Activated naive CD4-positive, alpha-beta T cell treated with anti-CD3 and anti-CD28 coated beads, Interleukin-2, amount 50 U/mL, for 72 hours (primary cell): ENCODE results near the gene PAFAH1B1. TPM values are rescaled to one million over a fixed set of nuclear protein-coding genes. Genes with fewer than 3 reads are reported as not detected.

Experiments used
- ATAC-seq, 2 donors: fragments of 150-1000 bp; cut with Tn5 transposase; 2 replicates each; pipeline ENCODE4 v1.10.0; 2021; ENCODE audit warnings: mild to moderate bottlenecking in 2 of 2, moderate library complexity in 2 of 2
- DNase-seq, 2 donors: peaks; one replicate each; pipeline ENCODE4 v3.0.0; 2021 to 2022; ENCODE audit warnings: low spot score in 2 of 2
- H3K27ac Mint-ChIP-seq, 2 donors: one replicate each; pipeline ENCODE4 v1.8.0; 2022; ENCODE audit warnings: mild to moderate bottlenecking in 2 of 2, mixed read lengths in 2 of 2
- H3K36me3 Mint-ChIP-seq, 2 donors: one replicate each; pipeline ENCODE4 v1.8.0; 2022; ENCODE audit warnings: mixed read lengths in 2 of 2
- H3K9me3 Mint-ChIP-seq, 2 donors: one replicate each; pipeline ENCODE4 v1.8.0; 2022; ENCODE audit warnings: mixed read lengths in 2 of 2
- total RNA-seq, 2 donors: library from RNA; stranded (reverse); gene quantifications; one replicate each; pipeline ENCODE4 v1.2.3, GENCODE V29; 2022

Gene PAFAH1B1
- total RNA-seq, 2 donors from 2014 or later = 170 to 190 TPM

GRCh38 chr17:2711608-2712299 lies 118.3 kb downstream of the PAFAH1B1 start, which contains the start of gene CLUH:
CLUH (minus strand) TSS chr17:2711764; CDS start chr17:2711661, 103 bp downstream.
- peak; percentile 98 to 99 for DNase-seq
- ATAC-seq = peak; percentile 92 to 94
- Mint-ChIP-seq H3K9me3 (no peaks in the 10 kb centered on the region), H3K36me3 (peaks cover 8 to 19% of the 10 kb centered on the region in 2 donors), H3K27ac (peak within 1 kb of the TSS; percentile 94 to 98)

GRCh38 chr17:2712300-2713043 lies 119.0 kb downstream of the PAFAH1B1 start:
- Mint-ChIP-seq H3K9me3 (no peaks in the 10 kb centered on the region), H3K36me3 (peaks cover 8 to 19% of the 10 kb centered on the region in 2 donors), H3K27ac (peak overlapping the region; percentile 94 to 96)
- DNase-seq (no peak), ATAC-seq (no peak)

GRCh38 chr17:2713881-2714280 lies 120.4 kb downstream of the PAFAH1B1 start:
- no peak for ATAC-seq
- H3K9me3 Mint-ChIP-seq = no peaks in the 10 kb centered on the region
- DNase-seq = no peak
- no peak overlapping the region for H3K27ac Mint-ChIP-seq
- H3K36me3 Mint-ChIP-seq = peaks cover 8 to 19% of the 10 kb centered on the region in 2 donors

GRCh38 chr17:2716649-2717048 lies 123.2 kb downstream of the PAFAH1B1 start:
- no peak for DNase-seq
- ATAC-seq = no peak
- Mint-ChIP-seq H3K27ac (no peak overlapping the region), H3K36me3 (peaks cover 8% of the 10 kb centered on the region in 2 donors), H3K9me3 (no peaks in the 10 kb centered on the region)

- no peaks in the 10 kb centered on the region for H3K36me3 Mint-ChIP-seq
- DNase-seq = no peak
- no peak for ATAC-seq
- no peaks in the 10 kb centered on the region for H3K9me3 Mint-ChIP-seq
- no peak overlapping the region for H3K27ac Mint-ChIP-seq
These were observed 124.9 kb downstream of the PAFAH1B1 start for GRCh38 chr17:2718150-2718938.

- no peaks in the 10 kb centered on the region for H3K9me3 Mint-ChIP-seq
- no peak overlapping the region for H3K27ac Mint-ChIP-seq
- H3K36me3 Mint-ChIP-seq = no peaks in the 10 kb centered on the region
These were observed 126.4 kb downstream of the PAFAH1B1 start for GRCh38 chr17:2719861-2720260.

GRCh38 chr17:2721603-2722002 lies 128.1 kb downstream of the PAFAH1B1 start:
- peak in 1 of 2 donors; percentile 35 for DNase-seq
- no peaks in the 10 kb centered on the region for H3K36me3 Mint-ChIP-seq
- no peak overlapping the region for H3K27ac Mint-ChIP-seq
- peak; percentile 72 to 95 for ATAC-seq
- H3K9me3 Mint-ChIP-seq = no peaks in the 10 kb centered on the region

More at GRCh38 chr17:2719861-2720260, 126.4 kb downstream of the PAFAH1B1 start:
- ATAC-seq = no peak
- no peak for DNase-seq

GRCh38 chr17:2722611-2723010 lies 129.2 kb downstream of the PAFAH1B1 start:
- Mint-ChIP-seq H3K9me3 (no peaks in the 10 kb centered on the region), H3K27ac (no peak overlapping the region), H3K36me3 (no peaks in the 10 kb centered on the region)
- no peak for ATAC-seq
- no peak for DNase-seq

- no peak for ATAC-seq
- H3K36me3 Mint-ChIP-seq = no peaks in the 10 kb centered on the region
- no peaks in the 10 kb centered on the region for H3K9me3 Mint-ChIP-seq
- no peak for DNase-seq
- H3K27ac Mint-ChIP-seq = no peak overlapping the region
These were observed 130.1 kb downstream of the PAFAH1B1 start for GRCh38 chr17:2723505-2723996.

GRCh38 chr17:2723997-2724783 lies 130.7 kb downstream of the PAFAH1B1 start:
- DNase-seq (no peak), ATAC-seq (no peak)
- H3K36me3 Mint-ChIP-seq = no peaks in the 10 kb centered on the region
- H3K27ac Mint-ChIP-seq = no peak overlapping the region
- no peaks in the 10 kb centered on the region for H3K9me3 Mint-ChIP-seq

GRCh38 chr17:2724784-2725164 lies 131.3 kb downstream of the PAFAH1B1 start:
- ATAC-seq (peak; percentile 36 to 84), DNase-seq (peak in 1 of 2 donors; percentile 49)
- no peaks in the 10 kb centered on the region for H3K9me3 Mint-ChIP-seq
- H3K27ac Mint-ChIP-seq = no peak overlapping the region
- no peaks in the 10 kb centered on the region for H3K36me3 Mint-ChIP-seq

- no peaks in the 10 kb centered on the region for H3K9me3 Mint-ChIP-seq
- H3K36me3 Mint-ChIP-seq = no peaks in the 10 kb centered on the region
- DNase-seq (no peak), ATAC-seq (no peak)
- H3K27ac Mint-ChIP-seq = no peak overlapping the region
These were observed 137.4 kb downstream of the PAFAH1B1 start for GRCh38 chr17:2730764-2731353.

GRCh38 chr17:2731807-2732206 lies 138.4 kb downstream of the PAFAH1B1 start:
- ATAC-seq = no peak
- no peak for DNase-seq
- H3K9me3 Mint-ChIP-seq = no peaks in the 10 kb centered on the region
- H3K27ac Mint-ChIP-seq = no peak overlapping the region
- no peaks in the 10 kb centered on the region for H3K36me3 Mint-ChIP-seq

GRCh38 chr17:2734939-2735338 lies 141.5 kb downstream of the PAFAH1B1 start:
- no peaks in the 10 kb centered on the region for H3K36me3 Mint-ChIP-seq
- no peak for DNase-seq
- H3K27ac Mint-ChIP-seq = no peak overlapping the region
- ATAC-seq = no peak
- H3K9me3 Mint-ChIP-seq = no peaks in the 10 kb centered on the region
